Tongue (tissue), 2 donors: ENCODE results near the gene TIMP2. TPM values are rescaled to one million over a fixed set of nuclear protein-coding genes. Genes with fewer than 3 reads are reported as not detected.
"Not testable (repeated sequence)": the region's sequence is repeated elsewhere in the genome, so short reads cannot be mapped to it uniquely, and the experiment has no call there.

Experiments used
- DNase-seq: peaks from one replicate; pipeline ENCODE4 v3.0.0-alpha.2; 2015
- total RNA-seq: library from RNA; depleted of rRNA; stranded (reverse); fragments of >200 nt; gene quantifications from one replicate; pipeline ENCODE4 v1.2.3, GENCODE V29; 2014

The TIMP2 gene
- total RNA-seq, 1 donor from 2014 or later, result 93.3 TPM

- DNase-seq, result peak; percentile 84
Measured at GRCh38 chr17:78888941-78889518, 36.2 kb downstream of the TIMP2 start.

GRCh38 chr17:78886954-78887353, 38.2 kb downstream of the TIMP2 start:
- DNase-seq, result no peak

GRCh38 chr17:78885956-78886355, 39.2 kb downstream of the TIMP2 start:
- DNase-seq, result no peak

GRCh38 chr17:78884876-78885667, 40.1 kb downstream of the TIMP2 start:
- no peak for DNase-seq

- DNase-seq, result peak; percentile 78
Measured at GRCh38 chr17:78884148-78884825, 40.9 kb downstream of the TIMP2 start.

- peak; percentile 93 for DNase-seq
Measured at GRCh38 chr17:78883533-78884131, 41.6 kb downstream of the TIMP2 start.

GRCh38 chr17:78883089-78883532, 42.1 kb downstream of the TIMP2 start:
- peak; percentile 88 for DNase-seq

GRCh38 chr17:78882540-78883088, 42.6 kb downstream of the TIMP2 start:
- DNase-seq, result no peak

- DNase-seq, result peak; percentile 95
Measured at GRCh38 chr17:78879635-78880186, 45.5 kb downstream of the TIMP2 start.

GRCh38 chr17:78878871-78879527, 46.2 kb downstream of the TIMP2 start:
- no peak for DNase-seq

- no peak for DNase-seq
Measured at GRCh38 chr17:78878261-78878660, 46.9 kb downstream of the TIMP2 start.

GRCh38 chr17:78876954-78877517, 48.2 kb downstream of the TIMP2 start:
- not testable (repeated sequence) for DNase-seq

GRCh38 chr17:78876094-78876597, 49.0 kb downstream of the TIMP2 start:
- no peak for DNase-seq

GRCh38 chr17:78875363-78876093, 49.7 kb downstream of the TIMP2 start:
- no peak for DNase-seq

GRCh38 chr17:78873519-78874340, 51.5 kb downstream of the TIMP2 start:
- DNase-seq, result peak; percentile 89

- no peak for DNase-seq
Measured at GRCh38 chr17:78872486-78872885, 52.7 kb downstream of the TIMP2 start.

- DNase-seq, result no peak
Measured at GRCh38 chr17:78870621-78871020, 54.6 kb downstream of the TIMP2 start.

- no peak for DNase-seq
Measured at GRCh38 chr17:78868391-78868790, 56.8 kb downstream of the TIMP2 start.

GRCh38 chr17:78867046-78867445, 58.1 kb downstream of the TIMP2 start:
- not testable (repeated sequence) for DNase-seq
